GM12878 (cell line): ENCODE data around the gene ASAP3. TPM values are rescaled to one million over a fixed set of nuclear protein-coding genes. Genes with fewer than 3 reads are reported as not detected.

ENCODE experiments used
- ATAC-seq: fragments of 200-7000 bp; cut with Tn5 transposase; 3 replicates; pipeline ENCODE4 v1.9.1; 2020; ENCODE audit warnings: mild to moderate bottlenecking, moderate library complexity
- BruUV-seq: library from RNA; stranded (reverse); fragments of 400-500 nt; replicated peaks from 2 replicates; lab custom pipeline; 2021; lab: Mats Ljungman, UMichigan
- CTCF ChIA-PET: fragments of 300-600 bp; sonication (Branson Sonifier 250); formaldehyde crosslinking; extraction: SDS; loops from one replicate; lab custom pipeline; 2021; ENCODE audit warnings: inconsistent platforms; lab: Yijun Ruan, JAX
- POLR2A ChIA-PET: fragments of 350-600 bp; formaldehyde crosslinking; extraction: SDS; loops from one replicate; lab custom pipeline; 2021; ENCODE audit warnings: inconsistent platforms; lab: Charles Lee
- RAD21 ChIA-PET: fragments of 300-600 bp; sonication (Branson Sonifier 250); formaldehyde crosslinking; loops from one replicate; lab custom pipeline; 2023; ENCODE audit warnings: antibody characterized with exemption; ENCODE audit not compliant: unreplicated experiment; lab: Charles Lee
- SMC1A ChIA-PET: fragments of 300-600 bp; sonication (Branson Sonifier 250); formaldehyde crosslinking; loops from one replicate; lab custom pipeline; 2023; ENCODE audit not compliant: unreplicated experiment, uncharacterized antibody; lab: Charles Lee
- DNase-seq: peaks from one replicate; pipeline ENCODE4 v3.0.0-alpha.2; 2011; ENCODE audit warnings: low read depth, low spot score
- FAIRE-seq: peaks from 3 replicates; lab custom pipeline; 2011; peaks lifted over from hg19 to GRCh38; lab: Jason Lieb, UNC
- H2AFZ ChIP-seq: 2 replicates; pipeline ENCODE4 v1.6.0; 2011; ENCODE audit warnings: low read depth, low read length, control low read depth; ENCODE audit not compliant: control insufficient read depth
- H3K27ac ChIP-seq: 2 replicates; pipeline ENCODE4 v1.5.1; 2011; ENCODE audit warnings: control low read depth; ENCODE audit not compliant: control insufficient read depth, insufficient read depth
- H3K27me3 ChIP-seq, 2 experiments: replicated peaks in 1 of 2; 2 replicates each; pipeline versions ENCODE4 v1.6.0 to v1.6.1; 2011; ENCODE audit warnings: low read length in 1 of 2; ENCODE audit not compliant: control insufficient read depth in 2 of 2, insufficient read depth in 2 of 2
- H3K36me3 ChIP-seq, 2 experiments: 2 replicates each; pipeline ENCODE4 v1.5.1; 2011; ENCODE audit warnings: low read length in 1 of 2; ENCODE audit not compliant: control insufficient read depth in 2 of 2, insufficient read depth in 2 of 2
- H3K4me1 ChIP-seq: 2 replicates; pipeline ENCODE4 v1.6.1; 2011; ENCODE audit warnings: mild to moderate bottlenecking, low read length, moderate library complexity, mixed read lengths; ENCODE audit not compliant: control insufficient read depth, insufficient read depth
- H3K4me2 ChIP-seq: 2 replicates; pipeline ENCODE4 v1.6.0; 2011; ENCODE audit warnings: control low read depth; ENCODE audit not compliant: control insufficient read depth, insufficient read depth
- H3K4me3 ChIP-seq: fragments of 200-600 bp; sonication (generic); 2 replicates; pipeline ENCODE4 v1.5.1; 2016
- H3K79me2 ChIP-seq: 2 replicates; pipeline ENCODE4 v1.6.0; 2011; ENCODE audit warnings: low read length; ENCODE audit not compliant: control insufficient read depth, insufficient read depth
- H3K9ac ChIP-seq: 2 replicates; pipeline ENCODE4 v1.8.0; 2011; ENCODE audit warnings: low read length, control low read depth, mixed read lengths; ENCODE audit not compliant: control insufficient read depth, insufficient read depth
- H3K9me3 ChIP-seq: replicated peaks from 3 replicates; pipeline ENCODE4 v1.5.1; 2011; ENCODE audit warnings: mild to moderate bottlenecking, low read length; ENCODE audit not compliant: control insufficient read depth, insufficient read depth
- H4K20me1 ChIP-seq: 2 replicates; pipeline ENCODE4 v1.6.0; 2011; ENCODE audit not compliant: control insufficient read depth, insufficient read depth
- E2F8 ChIP-seq: fragments of 450-650 bp; IDR thresholded peaks from 2 replicates; pipeline ENCODE4 v1.6.1; 2018; ENCODE audit warnings: mild to moderate bottlenecking, low read depth, moderate library complexity; ENCODE audit not compliant: partially characterized antibody
- EGR1 ChIP-seq, 2 experiments: IDR thresholded peaks; 1 replicate in 1 of 2; 2 replicates in 1 of 2; pipeline ENCODE4 v1.6.1; 2011 to 2012; ENCODE audit warnings: low read depth in 2 of 2, low read length in 2 of 2, borderline replicate concordance in 1 of 2, mild to moderate bottlenecking in 1 of 2, moderate library complexity in 1 of 2
- EP300 ChIP-seq, 2 experiments: fragments of 150-350 bp in 1 of 2; IDR thresholded peaks; 2 replicates each; pipeline ENCODE4 v1.6.1; 2011 to 2012; ENCODE audit warnings: low read depth in 2 of 2, low read length in 2 of 2, borderline replicate concordance in 1 of 2, improper control_type of control experiment in 1 of 2, inconsistent platforms in 1 of 2; ENCODE audit not compliant: control insufficient read depth in 1 of 2
- IRF4 ChIP-seq: IDR thresholded peaks from 2 replicates; pipeline ENCODE4 v1.6.1; 2011; ENCODE audit warnings: low read depth, low read length
- KAT2A ChIP-seq: conservative IDR thresholded peaks from 2 replicates; pipeline ENCODE4 v1.6.1; 2011; ENCODE audit warnings: low read depth, low read length; ENCODE audit not compliant: control insufficient read depth
- MTA3 ChIP-seq: IDR thresholded peaks from 2 replicates; pipeline ENCODE4 v1.6.1; 2012; ENCODE audit warnings: low read length, inconsistent platforms, borderline replicate concordance
- SIN3A ChIP-seq: IDR thresholded peaks from 2 replicates; pipeline ENCODE4 v1.6.1; 2012; ENCODE audit warnings: low read depth, low read length, improper control_type of control experiment
- SREBF1 ChIP-seq: IDR thresholded peaks from 2 replicates; pipeline ENCODE4 v1.6.1; 2012; ENCODE audit warnings: mild to moderate bottlenecking, low read length
- SUZ12 ChIP-seq: fragments of 200-600 bp; sonication (generic); IDR thresholded peaks from one replicate; pipeline ENCODE4 v1.6.1; 2018; ENCODE audit warnings: antibody characterized with exemption, mild to moderate bottlenecking; ENCODE audit not compliant: unreplicated experiment
- ZNF217 ChIP-seq: fragments of 450-650 bp; IDR thresholded peaks from 2 replicates; pipeline ENCODE4 v1.6.1; 2017; ENCODE audit warnings: antibody characterized with exemption, mild to moderate bottlenecking
- WGBS: methylation state at CpG from one replicate; pipeline ENCODE4 v1.1.6; 2016; ENCODE audit warnings: low lambda C conversion rate; ENCODE audit not compliant: insufficient replicate concordance, insufficient coverage; ENCODE audit errors: missing lambda C conversion rate; 5-methylcytosine and 5-hydroxymethylcytosine counted together
- in situ Hi-C: fragments of 300-500 bp; cut with MboI; formaldehyde crosslinking; loops from 9 replicates; pipeline ENCODE4 v1.14.3; 2018; ENCODE audit warnings: mixed read lengths
- intact Hi-C: fragments of 100-400 bp; cut with micrococcal nuclease; formaldehyde crosslinking; loops from one replicate; pipeline ENCODE4 v1.14.2; 2022; ENCODE audit not compliant: unreplicated experiment
- polyA plus RNA-seq, 11 experiments: library from polyadenylated mRNA; depleted of rRNA in 4 of 11; unstranded in 6 of 11; stranded (reverse) in 5 of 11; fragments of >200 nt; fragmentation: Nextera tagmentation in 4 of 11; fragmentation: Illumina TruSeq in 1 of 11; extraction: Ambion mirVana in 4 of 11; extraction: Trizol in 1 of 11; gene quantifications; 1 replicate in 1 of 11; 2 replicates in 10 of 11; pipeline versions ENCODE4 v1.2.1 to v1.2.3, GENCODE V29; 2011 to 2016; ENCODE audit warnings: inconsistent platforms in 2 of 11, missing spikeins in 2 of 11, low read depth in 1 of 11
- total RNA-seq, 4 experiments: library from RNA; depleted of rRNA in 3 of 4; stranded (reverse); fragments of >200 nt in 3 of 4; fragmentation: Illumina TruSeq in 1 of 4; extraction: Trizol in 1 of 4; gene quantifications; 2 replicates each; pipeline versions ENCODE4 v1.2.1 to v1.2.3, GENCODE V29; 2013 to 2021
- TF ChIP-seq, protein P1 (sequence below): IDR thresholded peaks from 2 replicates; pipeline ENCODE4 v1.6.1; 2012; ENCODE audit warnings: low read depth, low read length, improper control_type of control experiment
- TF ChIP-seq, protein P2 (sequence below): fragments of 450-650 bp; conservative IDR thresholded peaks from 2 replicates; pipeline ENCODE4 v1.6.1; 2017; ENCODE audit warnings: mild to moderate bottlenecking, moderate library complexity
- TF ChIP-seq, protein P3 (sequence below): IDR thresholded peaks from 2 replicates; pipeline ENCODE4 v1.6.1; 2012; ENCODE audit warnings: mild to moderate bottlenecking, low read depth, low read length

ASAP3 gene
- total and polyA plus RNA-seq, 10 of the 15 experiments (the other 5 are each of a cell fraction or from before 2014, with no cell fraction given), result 0.04 to 0.92 (median 0.34) TPM; not detected in 1

- ATAC-seq, result no peak
- DNase-seq, result no peak
- CTCF ChIA-PET, result no interaction called here
- no peaks in the 10 kb centered on the region; the same call in 1 of the 2 replicates for H3K4me1 ChIP-seq
- H3K27me3 ChIP-seq, result peaks cover 6 to 7% of the 10 kb centered on the region in 2 experiments
- H3K9me3 ChIP-seq, result no peaks in the 10 kb centered on the region
- intact Hi-C loops (no loop called here), in situ Hi-C loops (no loop called here)
- no peaks in the 10 kb centered on the region for H3K36me3 ChIP-seq
- 61% methylated on average over 18 of the region's 46 CpGs for WGBS
- no peak overlapping the region for H3K4me3 ChIP-seq
- no peak overlapping the region for H2AFZ ChIP-seq
- POLR2A ChIA-PET, result no interaction called here
- no peak overlapping the region for H3K9ac ChIP-seq
- BruUV-seq, result no TSS peak
- H3K27ac ChIP-seq, result no peak overlapping the region
- H3K4me2 ChIP-seq, result no peak overlapping the region
- no peaks in the 10 kb centered on the region for H3K79me2 ChIP-seq
- RAD21 ChIA-PET, result no interaction called here
- no peaks in the 10 kb centered on the region for H4K20me1 ChIP-seq
- FAIRE-seq, result no peak
- SMC1A ChIA-PET, result no interaction called here
- TF ChIP-seq, protein P1, sequence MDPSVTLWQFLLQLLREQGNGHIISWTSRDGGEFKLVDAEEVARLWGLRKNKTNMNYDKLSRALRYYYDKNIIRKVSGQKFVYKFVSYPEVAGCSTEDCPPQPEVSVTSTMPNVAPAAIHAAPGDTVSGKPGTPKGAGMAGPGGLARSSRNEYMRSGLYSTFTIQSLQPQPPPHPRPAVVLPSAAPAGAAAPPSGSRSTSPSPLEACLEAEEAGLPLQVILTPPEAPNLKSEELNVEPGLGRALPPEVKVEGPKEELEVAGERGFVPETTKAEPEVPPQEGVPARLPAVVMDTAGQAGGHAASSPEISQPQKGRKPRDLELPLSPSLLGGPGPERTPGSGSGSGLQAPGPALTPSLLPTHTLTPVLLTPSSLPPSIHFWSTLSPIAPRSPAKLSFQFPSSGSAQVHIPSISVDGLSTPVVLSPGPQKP, result no peak
- no peak for TF ChIP-seq SREBF1
- TF ChIP-seq KAT2A, result no peak
- TF ChIP-seq EP300 (IDR thresholded peaks at IDR 0.05; ENCODE audit: borderline replicate concordance in 1 of 2, control insufficient read depth in 1 of 2, low read depth in 2 of 2, low read length in 2 of 2), result no peak
- no peak for TF ChIP-seq ZNF217
- TF ChIP-seq EGR1 (IDR thresholded peaks at IDR 0.05; ENCODE audit: borderline replicate concordance in 1 of 2, low read depth in 2 of 2, low read length in 2 of 2), result no peak
- no peak for TF ChIP-seq MTA3
- TF ChIP-seq E2F8, result no peak
- no peak for TF ChIP-seq IRF4
- TF ChIP-seq, protein P2, sequence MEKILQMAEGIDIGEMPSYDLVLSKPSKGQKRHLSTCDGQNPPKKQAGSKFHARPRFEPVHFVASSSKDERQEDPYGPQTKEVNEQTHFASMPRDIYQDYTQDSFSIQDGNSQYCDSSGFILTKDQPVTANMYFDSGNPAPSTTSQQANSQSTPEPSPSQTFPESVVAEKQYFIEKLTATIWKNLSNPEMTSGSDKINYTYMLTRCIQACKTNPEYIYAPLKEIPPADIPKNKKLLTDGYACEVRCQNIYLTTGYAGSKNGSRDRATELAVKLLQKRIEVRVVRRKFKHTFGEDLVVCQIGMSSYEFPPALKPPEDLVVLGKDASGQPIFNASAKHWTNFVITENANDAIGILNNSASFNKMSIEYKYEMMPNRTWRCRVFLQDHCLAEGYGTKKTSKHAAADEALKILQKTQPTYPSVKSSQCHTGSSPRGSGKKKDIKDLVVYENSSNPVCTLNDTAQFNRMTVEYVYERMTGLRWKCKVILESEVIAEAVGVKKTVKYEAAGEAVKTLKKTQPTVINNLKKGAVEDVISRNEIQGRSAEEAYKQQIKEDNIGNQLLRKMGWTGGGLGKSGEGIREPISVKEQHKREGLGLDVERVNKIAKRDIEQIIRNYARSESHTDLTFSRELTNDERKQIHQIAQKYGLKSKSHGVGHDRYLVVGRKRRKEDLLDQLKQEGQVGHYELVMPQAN, result no peak
- no peak for TF ChIP-seq SUZ12
- TF ChIP-seq, protein P3, sequence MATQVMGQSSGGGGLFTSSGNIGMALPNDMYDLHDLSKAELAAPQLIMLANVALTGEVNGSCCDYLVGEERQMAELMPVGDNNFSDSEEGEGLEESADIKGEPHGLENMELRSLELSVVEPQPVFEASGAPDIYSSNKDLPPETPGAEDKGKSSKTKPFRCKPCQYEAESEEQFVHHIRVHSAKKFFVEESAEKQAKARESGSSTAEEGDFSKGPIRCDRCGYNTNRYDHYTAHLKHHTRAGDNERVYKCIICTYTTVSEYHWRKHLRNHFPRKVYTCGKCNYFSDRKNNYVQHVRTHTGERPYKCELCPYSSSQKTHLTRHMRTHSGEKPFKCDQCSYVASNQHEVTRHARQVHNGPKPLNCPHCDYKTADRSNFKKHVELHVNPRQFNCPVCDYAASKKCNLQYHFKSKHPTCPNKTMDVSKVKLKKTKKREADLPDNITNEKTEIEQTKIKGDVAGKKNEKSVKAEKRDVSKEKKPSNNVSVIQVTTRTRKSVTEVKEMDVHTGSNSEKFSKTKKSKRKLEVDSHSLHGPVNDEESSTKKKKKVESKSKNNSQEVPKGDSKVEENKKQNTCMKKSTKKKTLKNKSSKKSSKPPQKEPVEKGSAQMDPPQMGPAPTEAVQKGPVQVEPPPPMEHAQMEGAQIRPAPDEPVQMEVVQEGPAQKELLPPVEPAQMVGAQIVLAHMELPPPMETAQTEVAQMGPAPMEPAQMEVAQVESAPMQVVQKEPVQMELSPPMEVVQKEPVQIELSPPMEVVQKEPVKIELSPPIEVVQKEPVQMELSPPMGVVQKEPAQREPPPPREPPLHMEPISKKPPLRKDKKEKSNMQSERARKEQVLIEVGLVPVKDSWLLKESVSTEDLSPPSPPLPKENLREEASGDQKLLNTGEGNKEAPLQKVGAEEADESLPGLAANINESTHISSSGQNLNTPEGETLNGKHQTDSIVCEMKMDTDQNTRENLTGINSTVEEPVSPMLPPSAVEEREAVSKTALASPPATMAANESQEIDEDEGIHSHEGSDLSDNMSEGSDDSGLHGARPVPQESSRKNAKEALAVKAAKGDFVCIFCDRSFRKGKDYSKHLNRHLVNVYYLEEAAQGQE, result no peak
- no peak for TF ChIP-seq SIN3A
These were observed 60.3 kb downstream of the ASAP3 start for GRCh38 chr1:23423415-23424292.
